CD4-positive, alpha-beta T cell (primary cell): ENCODE measurements around the gene TGFB1I1. TPM values are rescaled to one million over a fixed set of nuclear protein-coding genes. Genes with fewer than 3 reads are reported as not detected.
A peak's percentile ranks its signal among the peaks of the same experiment; 100 is the strongest.

ENCODE experiments used
- ATAC-seq: fragments of 200-7000 bp; cut with Tn5 transposase; one replicate; pipeline ENCODE4 v1.10.0; 2022; ENCODE audit warnings: mild to moderate bottlenecking; ENCODE audit not compliant: poor library complexity
- CTCF ChIA-PET: fragments of 350-600 bp; sonication (Branson Sonifier 250); formaldehyde crosslinking; loops from one replicate; lab custom pipeline; 2021; ENCODE audit warnings: antibody characterized with exemption, inconsistent platforms; lab: Charles Lee
- POLR2A ChIA-PET: fragments of 350-600 bp; sonication (Branson Sonifier 250); formaldehyde crosslinking; loops from one replicate; lab custom pipeline; 2021; ENCODE audit warnings: antibody characterized with exemption, inconsistent platforms; lab: Charles Lee
- DNase-seq, 14 experiments: peaks; one replicate each; pipeline ENCODE4 v3.0.0-alpha.2; 2013 to 2020; ENCODE audit warnings: mixed read lengths in 2 of 14
- H3K27ac ChIP-seq, 2 donors: one replicate each; pipeline versions ENCODE4 v1.5.1 to v1.7.0; 2013; ENCODE audit warnings: low read length in 2 of 2, low read depth in 1 of 2, mild to moderate bottlenecking in 1 of 2
- H3K27me3 ChIP-seq, 2 experiments: 1 replicate in 1 of 2; 2 replicates in 1 of 2; pipeline versions ENCODE4 v1.6.1 to v1.7.0; 2013; ENCODE audit warnings: low read length in 2 of 2, control low read depth in 1 of 2, mild to moderate bottlenecking in 1 of 2, moderate library complexity in 1 of 2; ENCODE audit not compliant: insufficient read depth in 2 of 2, control insufficient read depth in 1 of 2
- H3K36me3 ChIP-seq: one replicate; pipeline ENCODE4 v1.6.1; 2013; ENCODE audit warnings: low read length, control low read depth; ENCODE audit not compliant: insufficient read depth
- H3K4me1 ChIP-seq: one replicate; pipeline ENCODE4 v1.6.1; 2013; ENCODE audit warnings: low read length, control low read depth; ENCODE audit not compliant: insufficient read depth
- H3K4me3 ChIP-seq: one replicate; pipeline ENCODE4 v1.5.1; 2013; ENCODE audit warnings: mild to moderate bottlenecking, low read length, moderate library complexity
- H3K9me3 ChIP-seq, 2 experiments: 1 replicate in 1 of 2; 2 replicates in 1 of 2; pipeline versions ENCODE4 v1.6.1 to v1.7.0; 2013; ENCODE audit warnings: low read length in 2 of 2, mild to moderate bottlenecking in 2 of 2, control low read depth in 1 of 2, moderate library complexity in 1 of 2; ENCODE audit not compliant: control insufficient read depth in 1 of 2, insufficient read depth in 1 of 2
- H3K27ac Mint-ChIP-seq: one replicate; pipeline ENCODE4 v1.8.0; 2020; ENCODE audit warnings: mixed read lengths
- H3K27me3 Mint-ChIP-seq: one replicate; pipeline ENCODE4 v1.8.0; 2021; ENCODE audit warnings: mixed read lengths
- H3K36me3 Mint-ChIP-seq: one replicate; pipeline ENCODE4 v1.8.0; 2021; ENCODE audit warnings: low read depth, mixed read lengths
- H3K4me1 Mint-ChIP-seq: one replicate; pipeline ENCODE4 v1.8.0; 2021; ENCODE audit warnings: low read depth, mixed read lengths
- H3K4me3 Mint-ChIP-seq: one replicate; pipeline ENCODE4 v1.8.0; 2020; ENCODE audit warnings: mild to moderate bottlenecking, mixed read lengths
- H3K9me3 Mint-ChIP-seq: one replicate; pipeline ENCODE4 v1.8.0; 2020; ENCODE audit warnings: mixed read lengths
- CTCF ChIP-seq: fragments of 200-600 bp; IDR thresholded peaks from one replicate; pipeline ENCODE4 v1.8.0; 2022; ENCODE audit warnings: antibody characterized with exemption, mild to moderate bottlenecking
- intact Hi-C, 2 experiments: fragments of 100-400 bp; cut with DNase I in 1 of 2; cut with micrococcal nuclease in 1 of 2; formaldehyde crosslinking; loops; one replicate each; pipeline versions ENCODE4 v1.15.1 to v1.9.0; 2023 to 2025; cut with DNase I, micrococcal nuclease
- total RNA-seq, 174 experiments: library from RNA in 2 of 174; stranded (reverse) in 2 of 174; gene quantifications; one replicate each; pipeline ENCODE4 v1.2.3 and lab custom pipeline; 2021 to 2026

The TGFB1I1 gene
- total RNA-seq, 2 experiments from 2014 or later, result 0.36 to 0.42 TPM

- Mint-ChIP-seq H3K9me3 (no peaks in the 10 kb centered on the region), H3K27ac (no peak overlapping the region), H3K4me3 (no peak overlapping the region), H3K4me1 (peaks cover 18% of the 10 kb centered on the region), H3K27me3 (no peaks in the 10 kb centered on the region), H3K36me3 (peaks cover 42% of the 10 kb centered on the region)
- ATAC-seq (no peak), DNase-seq (no peak)
- H3K9me3 ChIP-seq, result no peaks in the 10 kb centered on the region
- peaks cover 30% of the 10 kb centered on the region for H3K36me3 ChIP-seq
- no peak overlapping the region for H3K4me3 ChIP-seq
- intact Hi-C loops, result no loop called here
- H3K4me1 ChIP-seq, result peaks cover 38% of the 10 kb centered on the region
- POLR2A ChIA-PET, result no interaction called here
- CTCF ChIA-PET, result no interaction called here
- no peaks in the 10 kb centered on the region for H3K27me3 ChIP-seq
- no peak overlapping the region for H3K27ac ChIP-seq
- no peak for TF ChIP-seq CTCF
These were observed 7.6 kb upstream of the TGFB1I1 start for GRCh38 chr16:31464348-31464769.

- ChIA-PET CTCF (no interaction called here), POLR2A (no interaction called here)
- no peak overlapping the region for H3K27ac ChIP-seq
- Mint-ChIP-seq H3K9me3 (no peaks in the 10 kb centered on the region), H3K4me1 (peaks cover 15% of the 10 kb centered on the region), H3K4me3 (no peak overlapping the region), H3K27me3 (no peaks in the 10 kb centered on the region), H3K27ac (no peak overlapping the region), H3K36me3 (peaks cover 41% of the 10 kb centered on the region)
- H3K4me3 ChIP-seq, result no peak overlapping the region
- no peaks in the 10 kb centered on the region for H3K27me3 ChIP-seq
- H3K4me1 ChIP-seq, result peaks cover 37% of the 10 kb centered on the region
- no peaks in the 10 kb centered on the region for H3K9me3 ChIP-seq
- DNase-seq (peak in 1 of 14 experiments; percentile 28), ATAC-seq (no peak)
- TF ChIP-seq CTCF, result no peak
- H3K36me3 ChIP-seq, result peaks cover 30% of the 10 kb centered on the region
- intact Hi-C loops, result no loop called here
These were observed 7.1 kb upstream of the TGFB1I1 start for GRCh38 chr16:31464781-31465260.

GRCh38 chr16:31465788-31466370 lies 6.1 kb upstream of the TGFB1I1 start:
- intact Hi-C loops, result no loop called here
- POLR2A ChIA-PET, result no interaction called here

More at GRCh38 chr16:31465788-31466370, 6.1 kb upstream of the TGFB1I1 start:
- CTCF ChIA-PET, result no interaction called here
- Histone ChIP-seq H3K4me3 (no peak overlapping the region), H3K9me3 (no peaks in the 10 kb centered on the region), H3K27me3 (no peaks in the 10 kb centered on the region), H3K4me1 (peaks cover 27% of the 10 kb centered on the region), H3K36me3 (peaks cover 30% of the 10 kb centered on the region), H3K27ac (no peak overlapping the region)
- DNase-seq (peak in 1 of 14 experiments; percentile 16), ATAC-seq (no peak)
- H3K27me3 Mint-ChIP-seq, result no peaks in the 10 kb centered on the region
- peaks cover 5% of the 10 kb centered on the region for H3K4me1 Mint-ChIP-seq
- peaks cover 36% of the 10 kb centered on the region for H3K36me3 Mint-ChIP-seq
- H3K9me3 Mint-ChIP-seq, result no peaks in the 10 kb centered on the region
- no peak for TF ChIP-seq CTCF
- H3K27ac Mint-ChIP-seq, result no peak overlapping the region
- H3K4me3 Mint-ChIP-seq, result no peak overlapping the region
